Neural cell (in vitro differentiated cells): ENCODE data around the gene NLRP5.

Experiments
- CTCF ChIP-seq: fragments of 450-650 bp; IDR thresholded peaks from 2 replicates; pipeline ENCODE4 v1.5.1; 2014; ENCODE audit warnings: antibody characterized with exemption, mild to moderate bottlenecking, moderate library complexity; ENCODE audit not compliant: poor library complexity, severe bottlenecking
- EP300 ChIP-seq: fragments of 450-650 bp; conservative IDR thresholded peaks from 2 replicates; pipeline ENCODE4 v1.6.1; 2014; ENCODE audit warnings: antibody characterized with exemption, mild to moderate bottlenecking, moderate library complexity; ENCODE audit not compliant: poor library complexity, severe bottlenecking
- EZH2 ChIP-seq: fragments of 200-600, 300-800 bp; shearing (Covaris generic), sonication (generic); IDR thresholded peaks from 2 replicates; pipeline ENCODE4 v1.6.1; 2014; ENCODE audit warnings: antibody characterized with exemption, low read length, borderline replicate concordance, mild to moderate bottlenecking; ENCODE audit not compliant: insufficient read depth, poor library complexity, severe bottlenecking
- MXI1 ChIP-seq: fragments of 450-650 bp; conservative IDR thresholded peaks from 2 replicates; pipeline ENCODE4 v1.6.1; 2014; ENCODE audit warnings: antibody characterized with exemption, mild to moderate bottlenecking; ENCODE audit not compliant: poor library complexity, severe bottlenecking
- RAD21 ChIP-seq: fragments of 450-650 bp; conservative IDR thresholded peaks from 2 replicates; pipeline ENCODE4 v1.6.1; 2014; ENCODE audit warnings: antibody characterized with exemption, mild to moderate bottlenecking, moderate library complexity
- SMC3 ChIP-seq: fragments of 450-650 bp; conservative IDR thresholded peaks from 2 replicates; pipeline ENCODE4 v1.6.1; 2014; ENCODE audit warnings: antibody characterized with exemption, mild to moderate bottlenecking, moderate library complexity; ENCODE audit not compliant: poor library complexity
- TAF1 ChIP-seq: IDR thresholded peaks from 2 replicates; pipeline ENCODE4 v1.6.1; 2012; ENCODE audit warnings: low read depth
- TF ChIP-seq, protein P1 (sequence below): IDR thresholded peaks from 2 replicates; pipeline ENCODE4 v1.6.1; 2012; ENCODE audit warnings: borderline replicate concordance

- TF ChIP-seq CTCF (no peak), EP300 (no peak), TAF1 (no peak), EZH2 (no peak), SMC3 (no peak), RAD21 (no peak), MXI1 (no peak)
- TF ChIP-seq, protein P1, sequence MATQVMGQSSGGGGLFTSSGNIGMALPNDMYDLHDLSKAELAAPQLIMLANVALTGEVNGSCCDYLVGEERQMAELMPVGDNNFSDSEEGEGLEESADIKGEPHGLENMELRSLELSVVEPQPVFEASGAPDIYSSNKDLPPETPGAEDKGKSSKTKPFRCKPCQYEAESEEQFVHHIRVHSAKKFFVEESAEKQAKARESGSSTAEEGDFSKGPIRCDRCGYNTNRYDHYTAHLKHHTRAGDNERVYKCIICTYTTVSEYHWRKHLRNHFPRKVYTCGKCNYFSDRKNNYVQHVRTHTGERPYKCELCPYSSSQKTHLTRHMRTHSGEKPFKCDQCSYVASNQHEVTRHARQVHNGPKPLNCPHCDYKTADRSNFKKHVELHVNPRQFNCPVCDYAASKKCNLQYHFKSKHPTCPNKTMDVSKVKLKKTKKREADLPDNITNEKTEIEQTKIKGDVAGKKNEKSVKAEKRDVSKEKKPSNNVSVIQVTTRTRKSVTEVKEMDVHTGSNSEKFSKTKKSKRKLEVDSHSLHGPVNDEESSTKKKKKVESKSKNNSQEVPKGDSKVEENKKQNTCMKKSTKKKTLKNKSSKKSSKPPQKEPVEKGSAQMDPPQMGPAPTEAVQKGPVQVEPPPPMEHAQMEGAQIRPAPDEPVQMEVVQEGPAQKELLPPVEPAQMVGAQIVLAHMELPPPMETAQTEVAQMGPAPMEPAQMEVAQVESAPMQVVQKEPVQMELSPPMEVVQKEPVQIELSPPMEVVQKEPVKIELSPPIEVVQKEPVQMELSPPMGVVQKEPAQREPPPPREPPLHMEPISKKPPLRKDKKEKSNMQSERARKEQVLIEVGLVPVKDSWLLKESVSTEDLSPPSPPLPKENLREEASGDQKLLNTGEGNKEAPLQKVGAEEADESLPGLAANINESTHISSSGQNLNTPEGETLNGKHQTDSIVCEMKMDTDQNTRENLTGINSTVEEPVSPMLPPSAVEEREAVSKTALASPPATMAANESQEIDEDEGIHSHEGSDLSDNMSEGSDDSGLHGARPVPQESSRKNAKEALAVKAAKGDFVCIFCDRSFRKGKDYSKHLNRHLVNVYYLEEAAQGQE: no peak
Measured at GRCh38 chr19:56106397-56106849, 119.8 kb downstream of the NLRP5 start.
